ENCODE results near the gene LAMP1.

Gene LAMP1

GRCh38 chr13:113350065-113350937, 53.3 kb downstream of the LAMP1 start (continued):
- no peak for TF ChIP-seq PATZ1 (CRISPR knock-in tag; IDR thresholded peaks at IDR 0.05; ENCODE audit: borderline replicate concordance)
- no peak for TF ChIP-seq ZFP30 (CRISPR knock-in tag; IDR thresholded peaks at IDR 0.05)
- TF ChIP-seq TOX (CRISPR knock-in tag; IDR thresholded peaks at IDR 0.05; ENCODE audit: borderline replicate concordance), result no peak
- TF ChIP-seq BACH2 (CRISPR knock-in tag; IDR thresholded peaks at IDR 0.05; ENCODE audit: borderline replicate concordance), result no peak

- no peak for ATAC-seq
- TF ChIP-seq ZNF8 (CRISPR knock-in tag; IDR thresholded peaks at IDR 0.05), result no peak
- TF ChIP-seq OSR1 (CRISPR knock-in tag; IDR thresholded peaks at IDR 0.05), result no peak
- TF ChIP-seq TSHZ2 (CRISPR knock-in tag; IDR thresholded peaks at IDR 0.05), result no peak
- TF ChIP-seq CSDC2 (CRISPR knock-in tag; IDR thresholded peaks at IDR 0.05), result no peak
- no peak for TF ChIP-seq TOX (CRISPR knock-in tag; IDR thresholded peaks at IDR 0.05; ENCODE audit: borderline replicate concordance)
- no peak for TF ChIP-seq PATZ1 (CRISPR knock-in tag; IDR thresholded peaks at IDR 0.05; ENCODE audit: borderline replicate concordance)
- no peak for TF ChIP-seq ZNF70 (CRISPR knock-in tag; IDR thresholded peaks at IDR 0.05)
- no peak for TF ChIP-seq CSRNP3 (CRISPR knock-in tag; IDR thresholded peaks at IDR 0.05)
- TF ChIP-seq ZFP3 (CRISPR knock-in tag; IDR thresholded peaks at IDR 0.05), result no peak
- no peak for TF ChIP-seq ZNF565 (CRISPR knock-in tag; conservative IDR thresholded peaks at IDR 0.05; ENCODE audit: low read depth)
- no peak for TF ChIP-seq ARNTL (CRISPR knock-in tag; IDR thresholded peaks at IDR 0.05; ENCODE audit: borderline replicate concordance, low read depth)
- no peak for TF ChIP-seq SNAI2 (CRISPR knock-in tag; IDR thresholded peaks at IDR 0.05)
- no peak for TF ChIP-seq PPARA (CRISPR knock-in tag; IDR thresholded peaks at IDR 0.05; ENCODE audit: borderline replicate concordance)
Observed at GRCh38 chr13:113350938-113351335, 53.9 kb downstream of the LAMP1 start.

- no peak for ATAC-seq
- TF ChIP-seq TOX (CRISPR knock-in tag; IDR thresholded peaks at IDR 0.05; ENCODE audit: borderline replicate concordance) (no peak), SNAI2 (CRISPR knock-in tag; IDR thresholded peaks at IDR 0.05) (no peak), PPARA (CRISPR knock-in tag; IDR thresholded peaks at IDR 0.05; ENCODE audit: borderline replicate concordance) (no peak), ZNF8 (CRISPR knock-in tag; IDR thresholded peaks at IDR 0.05) (no peak), ARNTL (CRISPR knock-in tag; IDR thresholded peaks at IDR 0.05; ENCODE audit: borderline replicate concordance, low read depth) (no peak)
Observed at GRCh38 chr13:113351514-113352026, 54.5 kb downstream of the LAMP1 start.

- ATAC-seq, result no peak
- TF ChIP-seq CSRNP3 (CRISPR knock-in tag; IDR thresholded peaks at IDR 0.05) (no peak), ZNF8 (CRISPR knock-in tag; IDR thresholded peaks at IDR 0.05) (no peak), PPARA (CRISPR knock-in tag; IDR thresholded peaks at IDR 0.05; ENCODE audit: borderline replicate concordance) (no peak), CSDC2 (CRISPR knock-in tag; IDR thresholded peaks at IDR 0.05) (no peak), ISL1 (CRISPR knock-in tag; IDR thresholded peaks at IDR 0.05) (no peak), ZFP30 (CRISPR knock-in tag; IDR thresholded peaks at IDR 0.05) (no peak), POU6F1 (CRISPR knock-in tag; IDR thresholded peaks at IDR 0.05; ENCODE audit: borderline replicate concordance, low read depth) (no peak), ZC3H10 (CRISPR knock-in tag; IDR thresholded peaks at IDR 0.05) (no peak)
Observed at GRCh38 chr13:113353254-113353653, 56.2 kb downstream of the LAMP1 start.

All from SK-N-SH treated with all-trans-retinoic acid at 6 μM for 48 hours (cell line).